ELR (cell line): Measurements from ENCODE around the gene PFN3.

Experiments
- DNase-seq: peaks from one replicate; pipeline ENCODE4 v3.0.0-alpha.2; 2015; ENCODE audit warnings: low read depth

The PFN3 gene

GRCh38 chr5:177399997-177400868 is at the start of gene PFN3:
TSS of gene PFN3 (minus strand) at chr5:177400661. CDS start at chr5:177400576, 85 bp downstream.
- DNase-seq = peak; percentile 43

- no peak for DNase-seq
Measured at GRCh38 chr5:177449140-177450061, 48.9 kb upstream of the PFN3 start.

GRCh38 chr5:177448244-177448950 is 47.9 kb upstream of the PFN3 start:
- DNase-seq = no peak

GRCh38 chr5:177447611-177448243 is 47.3 kb upstream of the PFN3 start:
- DNase-seq = peak; percentile 93

- peak; percentile 72 for DNase-seq
Measured at GRCh38 chr5:177447066-177447610, 46.7 kb upstream of the PFN3 start.

- DNase-seq = peak; percentile 78
Measured at GRCh38 chr5:177446200-177447065, 46.0 kb upstream of the PFN3 start, which contains the start of gene PRR7. TSS of gene PRR7 (plus strand) at chr5:177446814. CDS start at chr5:177455068, 8,254 bp downstream.

- no peak for DNase-seq
Measured at GRCh38 chr5:177445917-177446199, 45.4 kb upstream of the PFN3 start.

- no peak for DNase-seq
Measured at GRCh38 chr5:177445052-177445916, 44.8 kb upstream of the PFN3 start.

GRCh38 chr5:177444106-177445051 is 43.9 kb upstream of the PFN3 start:
- no peak for DNase-seq

GRCh38 chr5:177443144-177443983 is 42.9 kb upstream of the PFN3 start:
- DNase-seq = no peak

- no peak for DNase-seq
Measured at GRCh38 chr5:177442066-177442826, 41.8 kb upstream of the PFN3 start.

- DNase-seq = no peak
Measured at GRCh38 chr5:177440990-177441780, 40.7 kb upstream of the PFN3 start.

- DNase-seq = no peak
Measured at GRCh38 chr5:177440211-177440989, 39.9 kb upstream of the PFN3 start.

GRCh38 chr5:177439518-177440053 is 39.1 kb upstream of the PFN3 start:
- no peak for DNase-seq

- DNase-seq = no peak
Measured at GRCh38 chr5:177438468-177438867, 38.0 kb upstream of the PFN3 start.
